HEK293 (cell line): ENCODE data around the gene SMCO4.

Experiments used
- CTCF ChIA-PET: fragments of 350-600 bp; formaldehyde crosslinking; extraction: SDS; loops from one replicate; lab custom pipeline; 2021; ENCODE audit warnings: antibody characterized with exemption; lab: Yijun Ruan, JAX
- POLR2A ChIA-PET: fragments of 300-600 bp; formaldehyde crosslinking; extraction: SDS; loops from one replicate; lab custom pipeline; 2020; ENCODE audit warnings: antibody characterized with exemption, inconsistent platforms; lab: Yijun Ruan, JAX
- H3K27ac ChIP-seq: fragments of 200-500 bp; sonication (Bioruptor generic); 2 replicates; pipeline ENCODE4 v1.5.1; 2014; ENCODE audit warnings: low read depth, low read length, control low read depth, inconsistent platforms; ENCODE audit errors: extremely low read depth
- H3K36me3 ChIP-seq, 2 experiments: fragments of 200-500 bp in 1 of 2; sonication (Bioruptor generic) in 1 of 2; 1 replicate in 1 of 2; 2 replicates in 1 of 2; pipeline ENCODE4 v1.5.1; 2014 to 2017; ENCODE audit warnings: inconsistent platforms in 2 of 2, low read length in 2 of 2; ENCODE audit not compliant: control insufficient read depth in 2 of 2, insufficient read depth in 1 of 2
- H3K4me1 ChIP-seq: fragments of 200-500 bp; sonication (Bioruptor generic); 2 replicates; pipeline ENCODE4 v1.5.1; 2014; ENCODE audit warnings: mild to moderate bottlenecking, low read length, inconsistent platforms; ENCODE audit not compliant: control insufficient read depth, insufficient read depth
- H3K4me3 ChIP-seq: 2 replicates; pipeline ENCODE4 v1.5.1; 2011; ENCODE audit warnings: low read depth, mild to moderate bottlenecking, control low read depth, low read length, moderate library complexity
- H3K9me3 ChIP-seq: fragments of 200-500 bp; sonication (Bioruptor generic); 2 replicates; pipeline ENCODE4 v1.5.1; 2014; ENCODE audit warnings: low read depth, low read length, inconsistent platforms; ENCODE audit not compliant: control insufficient read depth, insufficient read depth
- BCL11B ChIP-seq: fragments of 450-650 bp; formaldehyde crosslinking; IDR thresholded peaks from 2 replicates; pipeline ENCODE4 v1.5.1; 2016; ENCODE audit warnings: low read depth, missing biosample characterization, missing genetic modification characterization
- GLI4 ChIP-seq: fragments of 450-650 bp; formaldehyde crosslinking; IDR thresholded peaks from 2 replicates; pipeline ENCODE4 v1.5.1; 2016; ENCODE audit warnings: missing biosample characterization, missing genetic modification characterization
- KLF9 ChIP-seq: fragments of 450-650 bp; formaldehyde crosslinking; IDR thresholded peaks from 2 replicates; pipeline ENCODE4 v1.5.1; 2016; ENCODE audit warnings: missing biosample characterization, missing genetic modification characterization, low read depth
- ZBTB17 ChIP-seq: fragments of 450-650 bp; formaldehyde crosslinking; IDR thresholded peaks from 2 replicates; pipeline ENCODE4 v1.5.1; 2016; ENCODE audit warnings: missing biosample characterization, missing genetic modification characterization
- ZBTB21 ChIP-seq: fragments of 450-650 bp; formaldehyde crosslinking; IDR thresholded peaks from 2 replicates; pipeline ENCODE4 v1.5.1; 2017; ENCODE audit warnings: missing biosample characterization, missing genetic modification characterization
- ZBTB8A ChIP-seq: fragments of 450-650 bp; formaldehyde crosslinking; IDR thresholded peaks from 2 replicates; pipeline ENCODE4 v1.5.1; 2016; ENCODE audit warnings: missing biosample characterization, missing genetic modification characterization
- ZNF214 ChIP-seq: fragments of 450-650 bp; formaldehyde crosslinking; IDR thresholded peaks from 2 replicates; pipeline ENCODE4 v1.5.1; 2017; ENCODE audit warnings: missing biosample characterization, mild to moderate bottlenecking, missing genetic modification characterization, borderline replicate concordance
- ZNF324 ChIP-seq: fragments of 450-650 bp; formaldehyde crosslinking; IDR thresholded peaks from 2 replicates; pipeline ENCODE4 v1.5.1; 2016; ENCODE audit warnings: missing biosample characterization, missing genetic modification characterization
- ZNF341 ChIP-seq: fragments of 450-650 bp; formaldehyde crosslinking; IDR thresholded peaks from 2 replicates; pipeline ENCODE4; 2016; ENCODE audit warnings: low read depth, missing biosample characterization, missing genetic modification characterization
- ZNF350 ChIP-seq: fragments of 450-650 bp; formaldehyde crosslinking; IDR thresholded peaks from 2 replicates; pipeline ENCODE4 v1.5.0; 2017; ENCODE audit warnings: missing biosample characterization, mild to moderate bottlenecking, missing genetic modification characterization
- ZNF354C ChIP-seq: fragments of 450-650 bp; formaldehyde crosslinking; IDR thresholded peaks from 2 replicates; pipeline ENCODE4 v1.5.1; 2016; ENCODE audit warnings: missing biosample characterization, missing genetic modification characterization, low read depth, borderline replicate concordance
- ZNF391 ChIP-seq: fragments of 450-650 bp; formaldehyde crosslinking; IDR thresholded peaks from 2 replicates; pipeline ENCODE4 v1.5.1; 2016; ENCODE audit warnings: low read depth, missing biosample characterization, missing genetic modification characterization, borderline replicate concordance
- ZNF394 ChIP-seq: fragments of 450-650 bp; formaldehyde crosslinking; IDR thresholded peaks from 2 replicates; pipeline ENCODE4 v1.5.1; 2016; ENCODE audit warnings: missing biosample characterization, missing genetic modification characterization, mild to moderate bottlenecking, moderate library complexity, borderline replicate concordance
- ZNF404 ChIP-seq: fragments of 450-650 bp; formaldehyde crosslinking; IDR thresholded peaks from 2 replicates; pipeline ENCODE4 v1.5.1; 2017; ENCODE audit warnings: missing biosample characterization, missing genetic modification characterization
- ZNF558 ChIP-seq: fragments of 450-650 bp; formaldehyde crosslinking; IDR thresholded peaks from 2 replicates; pipeline ENCODE4 v1.5.1; 2016; ENCODE audit warnings: missing biosample characterization, missing genetic modification characterization
- ZNF585B ChIP-seq: fragments of 450-650 bp; formaldehyde crosslinking; IDR thresholded peaks from 2 replicates; pipeline ENCODE4 v1.5.1; 2016; ENCODE audit warnings: missing biosample characterization, missing genetic modification characterization
- ZNF629 ChIP-seq: fragments of 450-650 bp; formaldehyde crosslinking; IDR thresholded peaks from 2 replicates; pipeline ENCODE4 v1.5.1; 2017; ENCODE audit warnings: missing biosample characterization, missing genetic modification characterization
- ZNF654 ChIP-seq: fragments of 450-650 bp; formaldehyde crosslinking; IDR thresholded peaks from 2 replicates; pipeline ENCODE4 v1.5.1; 2016; ENCODE audit warnings: low read depth, missing biosample characterization, missing genetic modification characterization
- ZNF792 ChIP-seq: fragments of 450-650 bp; formaldehyde crosslinking; IDR thresholded peaks from 2 replicates; pipeline ENCODE4 v1.5.1; 2016; ENCODE audit warnings: missing biosample characterization, missing genetic modification characterization
- ZXDB ChIP-seq: fragments of 450-650 bp; formaldehyde crosslinking; IDR thresholded peaks from 2 replicates; pipeline ENCODE4 v1.5.1; 2016; ENCODE audit warnings: missing biosample characterization, missing genetic modification characterization
- TF ChIP-seq, protein P1 (sequence below): fragments of 450-650 bp; IDR thresholded peaks from 2 replicates; pipeline ENCODE4 v1.5.1; 2018; ENCODE audit warnings: missing biosample characterization, mild to moderate bottlenecking, missing genetic modification characterization
- TF ChIP-seq, protein P2 (sequence below): fragments of 450-650 bp; formaldehyde crosslinking; conservative IDR thresholded peaks from 2 replicates; pipeline ENCODE4 v1.5.1; 2016; ENCODE audit warnings: low read depth, missing biosample characterization, missing genetic modification characterization
- TF ChIP-seq, protein P3 (sequence below): fragments of 450-650 bp; formaldehyde crosslinking; IDR thresholded peaks from 2 replicates; pipeline ENCODE4 v1.5.1; 2016; ENCODE audit warnings: missing biosample characterization, missing genetic modification characterization, borderline replicate concordance
- TF ChIP-seq, protein P4 (sequence below): fragments of 450-650 bp; formaldehyde crosslinking; IDR thresholded peaks from 2 replicates; pipeline ENCODE4 v1.5.1; 2016; ENCODE audit warnings: missing biosample characterization, missing genetic modification characterization, low read depth

The SMCO4 gene

DNA sequence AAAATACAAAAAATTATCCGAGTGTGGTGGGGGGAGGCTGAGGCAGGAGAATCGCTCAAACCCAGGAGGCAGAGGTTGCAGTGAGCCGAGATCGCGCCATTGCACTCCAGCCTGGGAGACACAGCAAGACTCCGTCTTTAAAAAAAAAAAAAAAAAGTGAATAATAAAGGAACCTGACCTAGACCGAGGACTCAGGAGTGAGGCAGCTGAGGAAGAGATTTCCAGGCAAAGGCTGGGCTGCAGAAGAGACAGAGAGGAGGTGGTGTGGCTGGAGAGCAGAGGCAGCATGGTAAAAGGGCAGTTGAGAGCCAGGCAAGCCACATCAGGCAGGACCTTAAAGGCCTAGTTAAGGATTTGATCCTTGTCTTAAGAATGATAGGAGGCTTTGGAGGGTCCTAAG lies 28.4 kb upstream of the SMCO4 start (continued):
- no peak for TF ChIP-seq ZBTB8A (tag by site-specific recombination)
- TF ChIP-seq, protein P1, sequence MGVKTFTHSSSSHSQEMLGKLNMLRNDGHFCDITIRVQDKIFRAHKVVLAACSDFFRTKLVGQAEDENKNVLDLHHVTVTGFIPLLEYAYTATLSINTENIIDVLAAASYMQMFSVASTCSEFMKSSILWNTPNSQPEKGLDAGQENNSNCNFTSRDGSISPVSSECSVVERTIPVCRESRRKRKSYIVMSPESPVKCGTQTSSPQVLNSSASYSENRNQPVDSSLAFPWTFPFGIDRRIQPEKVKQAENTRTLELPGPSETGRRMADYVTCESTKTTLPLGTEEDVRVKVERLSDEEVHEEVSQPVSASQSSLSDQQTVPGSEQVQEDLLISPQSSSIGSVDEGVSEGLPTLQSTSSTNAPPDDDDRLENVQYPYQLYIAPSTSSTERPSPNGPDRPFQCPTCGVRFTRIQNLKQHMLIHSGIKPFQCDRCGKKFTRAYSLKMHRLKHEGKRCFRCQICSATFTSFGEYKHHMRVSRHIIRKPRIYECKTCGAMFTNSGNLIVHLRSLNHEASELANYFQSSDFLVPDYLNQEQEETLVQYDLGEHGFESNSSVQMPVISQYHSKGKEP (tag by site-specific recombination), result no peak
- no peak for TF ChIP-seq ZNF341 (tag by site-specific recombination)
- TF ChIP-seq, protein P2, sequence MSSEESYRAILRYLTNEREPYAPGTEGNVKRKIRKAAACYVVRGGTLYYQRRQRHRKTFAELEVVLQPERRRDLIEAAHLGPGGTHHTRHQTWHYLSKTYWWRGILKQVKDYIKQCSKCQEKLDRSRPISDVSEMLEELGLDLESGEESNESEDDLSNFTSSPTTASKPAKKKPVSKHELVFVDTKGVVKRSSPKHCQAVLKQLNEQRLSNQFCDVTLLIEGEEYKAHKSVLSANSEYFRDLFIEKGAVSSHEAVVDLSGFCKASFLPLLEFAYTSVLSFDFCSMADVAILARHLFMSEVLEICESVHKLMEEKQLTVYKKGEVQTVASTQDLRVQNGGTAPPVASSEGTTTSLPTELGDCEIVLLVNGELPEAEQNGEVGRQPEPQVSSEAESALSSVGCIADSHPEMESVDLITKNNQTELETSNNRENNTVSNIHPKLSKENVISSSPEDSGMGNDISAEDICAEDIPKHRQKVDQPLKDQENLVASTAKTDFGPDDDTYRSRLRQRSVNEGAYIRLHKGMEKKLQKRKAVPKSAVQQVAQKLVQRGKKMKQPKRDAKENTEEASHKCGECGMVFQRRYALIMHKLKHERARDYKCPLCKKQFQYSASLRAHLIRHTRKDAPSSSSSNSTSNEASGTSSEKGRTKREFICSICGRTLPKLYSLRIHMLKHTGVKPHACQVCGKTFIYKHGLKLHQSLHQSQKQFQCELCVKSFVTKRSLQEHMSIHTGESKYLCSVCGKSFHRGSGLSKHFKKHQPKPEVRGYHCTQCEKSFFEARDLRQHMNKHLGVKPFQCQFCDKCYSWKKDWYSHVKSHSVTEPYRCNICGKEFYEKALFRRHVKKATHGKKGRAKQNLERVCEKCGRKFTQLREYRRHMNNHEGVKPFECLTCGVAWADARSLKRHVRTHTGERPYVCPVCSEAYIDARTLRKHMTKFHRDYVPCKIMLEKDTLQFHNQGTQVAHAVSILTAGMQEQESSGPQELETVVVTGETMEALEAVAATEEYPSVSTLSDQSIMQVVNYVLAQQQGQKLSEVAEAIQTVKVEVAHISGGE, result no peak
- TF ChIP-seq, all 188 proteins: peak for 0

GRCh38 chr11:93570759-93571413 lies 27.7 kb upstream of the SMCO4 start:
- no peaks in the 10 kb centered on the region for H3K36me3 ChIP-seq
- H3K4me1 ChIP-seq, result no peaks in the 10 kb centered on the region
- POLR2A ChIA-PET, result no interaction called here
- CTCF ChIA-PET, result no interaction called here
- H3K9me3 ChIP-seq, result no peaks in the 10 kb centered on the region
- no peak overlapping the region for H3K4me3 ChIP-seq
- no peak overlapping the region for H3K27ac ChIP-seq
- TF ChIP-seq ZNF350 (tag by site-specific recombination) (no peak), ZNF324 (no peak), ZNF654 (tag by site-specific recombination) (no peak), ZNF391 (tag by site-specific recombination) (no peak), KLF9 (tag by site-specific recombination) (no peak), ZNF585B (tag by site-specific recombination) (no peak), ZBTB21 (0 out of 2 replicates have a peak, but pooled peaks have one; percentile 16), BCL11B (tag by site-specific recombination) (no peak), ZNF558 (tag by site-specific recombination) (no peak), ZBTB17 (peak; percentile 54; the same call in 1 of the 2 replicates), ZNF354C (tag by site-specific recombination) (no peak), ZNF214 (no peak), GLI4 (tag by site-specific recombination) (no peak), ZNF629 (tag by site-specific recombination) (peak; percentile 71), ZNF792 (tag by site-specific recombination) (no peak), ZNF394 (tag by site-specific recombination) (no peak), ZXDB (tag by site-specific recombination) (no peak), ZNF404 (tag by site-specific recombination) (no peak)
- TF ChIP-seq, protein P3, sequence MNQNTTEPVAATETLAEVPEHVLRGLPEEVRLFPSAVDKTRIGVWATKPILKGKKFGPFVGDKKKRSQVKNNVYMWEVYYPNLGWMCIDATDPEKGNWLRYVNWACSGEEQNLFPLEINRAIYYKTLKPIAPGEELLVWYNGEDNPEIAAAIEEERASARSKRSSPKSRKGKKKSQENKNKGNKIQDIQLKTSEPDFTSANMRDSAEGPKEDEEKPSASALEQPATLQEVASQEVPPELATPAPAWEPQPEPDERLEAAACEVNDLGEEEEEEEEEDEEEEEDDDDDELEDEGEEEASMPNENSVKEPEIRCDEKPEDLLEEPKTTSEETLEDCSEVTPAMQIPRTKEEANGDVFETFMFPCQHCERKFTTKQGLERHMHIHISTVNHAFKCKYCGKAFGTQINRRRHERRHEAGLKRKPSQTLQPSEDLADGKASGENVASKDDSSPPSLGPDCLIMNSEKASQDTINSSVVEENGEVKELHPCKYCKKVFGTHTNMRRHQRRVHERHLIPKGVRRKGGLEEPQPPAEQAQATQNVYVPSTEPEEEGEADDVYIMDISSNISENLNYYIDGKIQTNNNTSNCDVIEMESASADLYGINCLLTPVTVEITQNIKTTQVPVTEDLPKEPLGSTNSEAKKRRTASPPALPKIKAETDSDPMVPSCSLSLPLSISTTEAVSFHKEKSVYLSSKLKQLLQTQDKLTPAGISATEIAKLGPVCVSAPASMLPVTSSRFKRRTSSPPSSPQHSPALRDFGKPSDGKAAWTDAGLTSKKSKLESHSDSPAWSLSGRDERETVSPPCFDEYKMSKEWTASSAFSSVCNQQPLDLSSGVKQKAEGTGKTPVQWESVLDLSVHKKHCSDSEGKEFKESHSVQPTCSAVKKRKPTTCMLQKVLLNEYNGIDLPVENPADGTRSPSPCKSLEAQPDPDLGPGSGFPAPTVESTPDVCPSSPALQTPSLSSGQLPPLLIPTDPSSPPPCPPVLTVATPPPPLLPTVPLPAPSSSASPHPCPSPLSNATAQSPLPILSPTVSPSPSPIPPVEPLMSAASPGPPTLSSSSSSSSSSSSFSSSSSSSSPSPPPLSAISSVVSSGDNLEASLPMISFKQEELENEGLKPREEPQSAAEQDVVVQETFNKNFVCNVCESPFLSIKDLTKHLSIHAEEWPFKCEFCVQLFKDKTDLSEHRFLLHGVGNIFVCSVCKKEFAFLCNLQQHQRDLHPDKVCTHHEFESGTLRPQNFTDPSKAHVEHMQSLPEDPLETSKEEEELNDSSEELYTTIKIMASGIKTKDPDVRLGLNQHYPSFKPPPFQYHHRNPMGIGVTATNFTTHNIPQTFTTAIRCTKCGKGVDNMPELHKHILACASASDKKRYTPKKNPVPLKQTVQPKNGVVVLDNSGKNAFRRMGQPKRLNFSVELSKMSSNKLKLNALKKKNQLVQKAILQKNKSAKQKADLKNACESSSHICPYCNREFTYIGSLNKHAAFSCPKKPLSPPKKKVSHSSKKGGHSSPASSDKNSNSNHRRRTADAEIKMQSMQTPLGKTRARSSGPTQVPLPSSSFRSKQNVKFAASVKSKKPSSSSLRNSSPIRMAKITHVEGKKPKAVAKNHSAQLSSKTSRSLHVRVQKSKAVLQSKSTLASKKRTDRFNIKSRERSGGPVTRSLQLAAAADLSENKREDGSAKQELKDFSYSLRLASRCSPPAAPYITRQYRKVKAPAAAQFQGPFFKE (tag by site-specific recombination), result no peak
- TF ChIP-seq, protein P4, sequence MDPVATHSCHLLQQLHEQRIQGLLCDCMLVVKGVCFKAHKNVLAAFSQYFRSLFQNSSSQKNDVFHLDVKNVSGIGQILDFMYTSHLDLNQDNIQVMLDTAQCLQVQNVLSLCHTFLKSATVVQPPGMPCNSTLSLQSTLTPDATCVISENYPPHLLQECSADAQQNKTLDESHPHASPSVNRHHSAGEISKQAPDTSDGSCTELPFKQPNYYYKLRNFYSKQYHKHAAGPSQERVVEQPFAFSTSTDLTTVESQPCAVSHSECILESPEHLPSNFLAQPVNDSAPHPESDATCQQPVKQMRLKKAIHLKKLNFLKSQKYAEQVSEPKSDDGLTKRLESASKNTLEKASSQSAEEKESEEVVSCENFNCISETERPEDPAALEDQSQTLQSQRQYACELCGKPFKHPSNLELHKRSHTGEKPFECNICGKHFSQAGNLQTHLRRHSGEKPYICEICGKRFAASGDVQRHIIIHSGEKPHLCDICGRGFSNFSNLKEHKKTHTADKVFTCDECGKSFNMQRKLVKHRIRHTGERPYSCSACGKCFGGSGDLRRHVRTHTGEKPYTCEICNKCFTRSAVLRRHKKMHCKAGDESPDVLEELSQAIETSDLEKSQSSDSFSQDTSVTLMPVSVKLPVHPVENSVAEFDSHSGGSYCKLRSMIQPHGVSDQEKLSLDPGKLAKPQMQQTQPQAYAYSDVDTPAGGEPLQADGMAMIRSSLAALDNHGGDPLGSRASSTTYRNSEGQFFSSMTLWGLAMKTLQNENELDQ (tag by site-specific recombination), result no peak
